Measurements from ENCODE around the gene PRKAA1. TPM values are rescaled to one million over a fixed set of nuclear protein-coding genes. Genes with fewer than 3 reads are reported as not detected.

The PRKAA1 gene
- polyA plus RNA-seq (2012; ENCODE audit: low read depth, missing spikeins), result 16.2 TPM

- TF ChIP-seq POLR2A (IDR thresholded peaks at IDR 0.05; ENCODE audit: low read depth, low read length) (peak; percentile 47; the same call in 1 of the 2 replicates), POU2F2 (IDR thresholded peaks at IDR 0.05; ENCODE audit: low read depth, low read length) (no peak), POLR2AphosphoS5 (IDR thresholded peaks at IDR 0.05; ENCODE audit: low read depth, low read length) (0 out of 2 replicates have a peak, but pooled peaks have one; percentile 39), TAF1 (IDR thresholded peaks at IDR 0.05; ENCODE audit: low read depth, low read length) (peak; percentile 94), PAX5 (IDR thresholded peaks at IDR 0.05; ENCODE audit: insufficient read depth, low read length, severe bottlenecking) (no peak), SPI1 (IDR thresholded peaks at IDR 0.05; ENCODE audit: low read depth, low read length) (peak; percentile 67)
- peak; percentile 83 for DNase-seq (ENCODE audit: insufficient read length, low spot score)
- FAIRE-seq, result peak; percentile 81
Observed at GRCh38 chr5:40798012-40798800, at the start of gene PRKAA1. Gene PRKAA1, minus strand, starts transcription at chr5:40798374. Its CDS starts 185 bp downstream, at chr5:40798189.

DNA sequence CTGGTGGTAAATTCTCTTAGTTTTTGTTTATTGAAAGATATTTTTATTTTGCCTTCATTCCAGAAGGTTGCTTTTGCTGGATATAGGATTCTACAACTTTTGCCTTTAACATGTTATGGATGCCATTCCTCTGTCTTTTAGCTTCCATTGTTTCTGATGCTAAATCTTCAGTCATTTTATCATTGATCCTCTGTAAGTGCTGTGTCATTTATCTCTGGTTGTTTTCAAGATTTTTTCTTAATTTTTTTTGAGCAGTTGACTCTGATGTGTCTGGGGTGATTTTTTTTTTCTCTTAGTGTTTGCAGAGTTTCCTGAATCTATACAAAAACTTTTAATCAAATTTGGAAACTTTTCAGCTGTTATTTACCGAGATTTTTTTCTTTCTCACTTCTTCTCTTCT lies 49.4 kb upstream of the PRKAA1 start:
- DNase-seq (ENCODE audit: insufficient read length, low spot score) (no peak), FAIRE-seq (no peak)
- TF ChIP-seq SPI1 (IDR thresholded peaks at IDR 0.05; ENCODE audit: low read depth, low read length), result no peak
- TF ChIP-seq PAX5 (IDR thresholded peaks at IDR 0.05; ENCODE audit: insufficient read depth, low read length, severe bottlenecking), result no peak

GRCh38 chr5:40846371-40846770 lies 48.2 kb upstream of the PRKAA1 start:
- no peak for DNase-seq (ENCODE audit: insufficient read length, low spot score)
- FAIRE-seq, result no peak

GRCh38 chr5:40844565-40844964 lies 46.4 kb upstream of the PRKAA1 start:
- DNase-seq (ENCODE audit: insufficient read length, low spot score) (no peak), FAIRE-seq (no peak)
- TF ChIP-seq POU2F2 (IDR thresholded peaks at IDR 0.05; ENCODE audit: low read depth, low read length) (no peak), TAF1 (IDR thresholded peaks at IDR 0.05; ENCODE audit: low read depth, low read length) (no peak), POLR2AphosphoS5 (IDR thresholded peaks at IDR 0.05; ENCODE audit: low read depth, low read length) (no peak), SPI1 (IDR thresholded peaks at IDR 0.05; ENCODE audit: low read depth, low read length) (no peak), PAX5 (IDR thresholded peaks at IDR 0.05; ENCODE audit: insufficient read depth, low read length, severe bottlenecking) (no peak), POLR2A (IDR thresholded peaks at IDR 0.05; ENCODE audit: low read depth, low read length) (no peak)

More at GRCh38 chr5:40846371-40846770, 48.2 kb upstream of the PRKAA1 start:
- TF ChIP-seq POLR2AphosphoS5 (IDR thresholded peaks at IDR 0.05; ENCODE audit: low read depth, low read length), result no peak
- TF ChIP-seq SPI1 (IDR thresholded peaks at IDR 0.05; ENCODE audit: low read depth, low read length), result no peak
- TF ChIP-seq POLR2A (IDR thresholded peaks at IDR 0.05; ENCODE audit: low read depth, low read length), result no peak
- TF ChIP-seq TAF1 (IDR thresholded peaks at IDR 0.05; ENCODE audit: low read depth, low read length), result no peak
- no peak for TF ChIP-seq POU2F2 (IDR thresholded peaks at IDR 0.05; ENCODE audit: low read depth, low read length)
- TF ChIP-seq PAX5 (IDR thresholded peaks at IDR 0.05; ENCODE audit: insufficient read depth, low read length, severe bottlenecking), result no peak

DNA sequence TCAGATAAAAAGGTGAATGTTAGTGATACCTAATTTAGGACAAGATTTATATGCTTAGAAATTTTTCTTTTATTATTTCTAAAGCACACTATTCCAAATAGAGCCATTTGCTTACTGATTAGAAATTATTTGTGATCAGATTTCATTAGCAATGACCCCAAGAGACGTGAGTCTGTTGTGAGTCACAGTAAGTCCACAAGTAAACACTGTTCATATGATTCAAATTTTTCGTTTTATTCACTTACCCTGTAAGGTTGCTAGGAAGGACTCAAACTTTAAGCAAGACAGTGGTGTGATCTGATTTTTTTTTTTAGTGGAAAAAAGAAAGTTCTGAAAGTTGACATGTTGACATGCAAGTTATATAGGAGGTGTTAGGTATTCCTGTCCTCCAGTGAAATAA lies 44.2 kb upstream of the PRKAA1 start:
- FAIRE-seq (no peak), DNase-seq (ENCODE audit: insufficient read length, low spot score) (no peak)
- TF ChIP-seq SPI1 (IDR thresholded peaks at IDR 0.05; ENCODE audit: low read depth, low read length), result no peak
- TF ChIP-seq TAF1 (IDR thresholded peaks at IDR 0.05; ENCODE audit: low read depth, low read length), result no peak
- TF ChIP-seq PAX5 (IDR thresholded peaks at IDR 0.05; ENCODE audit: insufficient read depth, low read length, severe bottlenecking), result no peak
- TF ChIP-seq POLR2A (IDR thresholded peaks at IDR 0.05; ENCODE audit: low read depth, low read length), result no peak
- TF ChIP-seq POLR2AphosphoS5 (IDR thresholded peaks at IDR 0.05; ENCODE audit: low read depth, low read length), result no peak
- no peak for TF ChIP-seq POU2F2 (IDR thresholded peaks at IDR 0.05; ENCODE audit: low read depth, low read length)

DNA sequence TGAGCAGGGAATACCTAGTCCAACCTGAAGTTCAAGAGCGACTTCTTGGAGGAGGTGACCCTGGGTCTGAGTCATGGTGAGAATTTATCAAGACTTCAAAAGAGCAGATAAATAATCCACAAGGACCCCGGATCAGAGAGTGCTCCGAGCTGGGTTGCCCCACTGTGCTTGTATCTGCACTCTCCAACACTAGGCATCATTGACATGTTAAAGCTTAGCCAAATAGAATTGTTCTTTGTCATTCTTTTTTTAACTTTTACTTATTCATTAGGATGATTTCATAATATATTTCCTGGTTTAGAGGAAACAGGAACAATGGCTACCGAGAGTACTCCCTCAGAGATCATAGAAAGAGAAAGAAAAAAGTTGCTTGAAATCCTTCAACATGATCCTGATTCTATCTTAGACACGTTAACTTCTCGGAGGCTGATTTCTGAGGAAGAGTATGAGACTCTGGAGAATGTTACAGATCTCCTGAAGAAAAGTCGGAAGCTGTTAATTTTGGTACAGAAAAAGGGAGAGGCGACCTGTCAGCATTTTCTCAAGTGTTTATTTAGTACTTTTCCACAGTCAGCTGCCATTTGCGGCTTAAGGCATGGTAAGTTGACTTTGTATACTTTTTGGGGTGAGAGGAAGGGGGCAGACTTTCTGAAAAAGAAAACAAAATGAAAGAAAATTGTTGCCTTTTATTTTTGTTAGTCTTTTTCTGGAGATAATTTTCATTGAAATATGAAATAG lies 43.1 kb upstream of the PRKAA1 start, which contains the start of gene CARD6:
Gene CARD6 (plus strand): TSS at position 300 of the 738 bp plus-strand sequence. CDS start 16 bp downstream, at position 316.
- no peak; the same call in 1 of the 2 replicates for TF ChIP-seq TAF1 (IDR thresholded peaks at IDR 0.05; ENCODE audit: low read depth, low read length)
- no peak; the same call in 1 of the 2 replicates for TF ChIP-seq POLR2A (IDR thresholded peaks at IDR 0.05; ENCODE audit: low read depth, low read length)
- no peak for TF ChIP-seq POLR2AphosphoS5 (IDR thresholded peaks at IDR 0.05; ENCODE audit: low read depth, low read length)
- TF ChIP-seq PAX5 (IDR thresholded peaks at IDR 0.05; ENCODE audit: insufficient read depth, low read length, severe bottlenecking), result no peak
- no peak for TF ChIP-seq SPI1 (IDR thresholded peaks at IDR 0.05; ENCODE audit: low read depth, low read length)
- no peak for TF ChIP-seq POU2F2 (IDR thresholded peaks at IDR 0.05; ENCODE audit: low read depth, low read length)
- DNase-seq (ENCODE audit: insufficient read length, low spot score), result no peak
- peak; percentile 58 for FAIRE-seq

- no peak for DNase-seq (ENCODE audit: insufficient read length, low spot score)
- FAIRE-seq, result no peak
- TF ChIP-seq POLR2A (IDR thresholded peaks at IDR 0.05; ENCODE audit: low read depth, low read length), result no peak
- TF ChIP-seq POU2F2 (IDR thresholded peaks at IDR 0.05; ENCODE audit: low read depth, low read length), result no peak
- no peak for TF ChIP-seq TAF1 (IDR thresholded peaks at IDR 0.05; ENCODE audit: low read depth, low read length)
- no peak for TF ChIP-seq PAX5 (IDR thresholded peaks at IDR 0.05; ENCODE audit: insufficient read depth, low read length, severe bottlenecking)
- TF ChIP-seq POLR2AphosphoS5 (IDR thresholded peaks at IDR 0.05; ENCODE audit: low read depth, low read length), result no peak
Observed at GRCh38 chr5:40838086-40838485, 39.9 kb upstream of the PRKAA1 start.

DNA sequence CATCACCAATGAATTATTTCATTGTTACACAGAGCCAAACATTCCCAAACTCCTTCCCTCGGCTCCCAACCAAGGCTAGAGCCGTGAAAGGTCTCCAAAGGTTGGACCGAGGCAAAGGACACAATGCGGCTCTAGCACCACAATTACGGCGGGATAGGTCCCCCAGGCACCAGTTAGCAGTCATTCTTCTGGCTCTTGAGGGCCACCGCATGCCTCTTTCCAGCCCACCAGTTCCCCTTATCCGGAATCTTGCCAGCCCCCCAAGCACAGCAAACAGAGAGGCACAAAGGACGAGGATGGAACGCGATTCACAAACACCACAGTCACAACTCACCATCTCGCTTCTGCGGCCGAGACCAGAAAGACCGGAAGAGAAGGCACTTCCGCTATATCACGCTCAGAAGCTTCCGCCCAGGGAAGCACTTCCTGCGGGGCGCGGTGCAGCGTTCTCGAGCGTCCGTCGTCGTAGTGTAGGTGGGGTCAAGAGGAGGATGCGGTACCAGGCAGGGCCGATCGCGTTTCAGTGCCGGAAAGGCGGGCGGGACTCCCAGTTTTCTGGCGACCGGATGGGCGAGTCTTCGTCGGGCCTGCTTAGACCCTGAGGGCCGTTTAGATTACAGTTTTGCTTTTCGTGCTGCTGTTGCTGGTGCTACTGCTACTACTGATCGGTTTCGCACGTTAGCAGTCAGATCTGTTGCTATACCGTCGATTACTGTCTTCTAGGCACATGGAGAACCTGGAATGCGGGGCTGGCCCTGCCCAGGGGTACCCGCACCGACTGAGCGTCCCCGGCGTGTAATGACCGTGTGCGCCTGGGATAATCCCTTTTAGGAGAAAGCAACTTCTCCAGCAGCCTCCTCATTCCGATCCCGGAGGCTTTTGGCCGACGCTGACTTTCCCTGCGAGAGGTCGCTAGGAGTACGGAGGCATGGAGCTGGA lies 36.9 kb upstream of the PRKAA1 start, which contains the start of gene RPL37:
Gene RPL37 (minus strand): TSS at position 374 of the 939 bp plus-strand sequence. CDS start 37 bp downstream, at position 337.
- peak; percentile 77 for DNase-seq (ENCODE audit: insufficient read length, low spot score)
- TF ChIP-seq POLR2A (IDR thresholded peaks at IDR 0.05; ENCODE audit: low read depth, low read length), result peak; percentile 100
- TF ChIP-seq PAX5 (IDR thresholded peaks at IDR 0.05; ENCODE audit: insufficient read depth, low read length, severe bottlenecking), result peak; percentile 46
- TF ChIP-seq POLR2AphosphoS5 (IDR thresholded peaks at IDR 0.05; ENCODE audit: low read depth, low read length), result peak; percentile 100
- peak; percentile 93 for TF ChIP-seq POU2F2 (IDR thresholded peaks at IDR 0.05; ENCODE audit: low read depth, low read length)
- TF ChIP-seq TAF1 (IDR thresholded peaks at IDR 0.05; ENCODE audit: low read depth, low read length), result peak; percentile 99
- TF ChIP-seq SPI1 (IDR thresholded peaks at IDR 0.05; ENCODE audit: low read depth, low read length), result peak; percentile 85
- FAIRE-seq, result peak; percentile 93
